HCT116 (cell line): ENCODE measurements around the gene ZDHHC3. TPM values are rescaled to one million over a fixed set of nuclear protein-coding genes. Genes with fewer than 3 reads are reported as not detected.

Source experiments
- ATAC-seq: fragments of 200-7000 bp; cut with Tn5 transposase; 2 replicates; pipeline ENCODE4 v1.9.1; 2020; ENCODE audit warnings: mild to moderate bottlenecking, moderate library complexity
- BruUV-seq: library from RNA; stranded (reverse); fragments of 400-500 nt; replicated peaks from 2 replicates; lab custom pipeline; 2021; lab: Mats Ljungman, UMichigan
- CTCF ChIA-PET: fragments of 300-600 bp; sonication (Branson Sonifier 250); formaldehyde crosslinking; loops from one replicate; lab custom pipeline; 2021; ENCODE audit warnings: antibody characterized with exemption; lab: Charles Lee
- POLR2A ChIA-PET: fragments of 300-600, 350-600 bp; sonication (Branson Sonifier 250); formaldehyde crosslinking; loops from one replicate; lab custom pipeline; 2021; ENCODE audit warnings: antibody characterized with exemption; lab: Charles Lee
- RAD21 ChIA-PET, 2 experiments: fragments of 300-600 bp; sonication (Branson Sonifier 250); formaldehyde crosslinking; loops; one replicate each; lab custom pipeline; 2023; ENCODE audit warnings: low total read pairs in 2 of 2; ENCODE audit not compliant: uncharacterized antibody in 2 of 2, unreplicated experiment in 2 of 2, low non-redundant PET in 1 of 2; lab: Charles Lee
- DNase-seq: peaks from one replicate; pipeline ENCODE4 v3.0.0-alpha.2; 2010; ENCODE audit warnings: low read depth, low spot score
- H2AFZ ChIP-seq: fragments of 200-600 bp; shearing (Covaris generic), sonication (generic); 2 replicates; pipeline ENCODE4 v1.6.1; 2017; ENCODE audit warnings: low read depth, mixed run types, mixed read lengths, antibody characterized with exemption, low read length; ENCODE audit not compliant: poor library complexity, severe bottlenecking
- H3K27ac ChIP-seq: 2 replicates; pipeline ENCODE4 v1.5.1; 2012; ENCODE audit warnings: low read depth, low read length
- H3K27me3 ChIP-seq: fragments of 200-600 bp; sonication (generic); 2 replicates; pipeline ENCODE4 v1.6.1; 2016; ENCODE audit warnings: mixed run types, low read length, mixed read lengths; ENCODE audit not compliant: insufficient read depth
- H3K36me3 ChIP-seq, 2 experiments: fragments of 200-500 bp in 1 of 2; fragments of 200-600 bp in 1 of 2; sonication (Bioruptor generic) in 1 of 2; sonication (generic) in 1 of 2; 2 replicates each; pipeline versions ENCODE4 v1.5.1 to v1.6.1; 2014 to 2016; ENCODE audit warnings: low read length in 2 of 2, inconsistent platforms in 1 of 2, mixed read lengths in 1 of 2, mixed run types in 1 of 2; ENCODE audit not compliant: insufficient read depth in 2 of 2, control insufficient read depth in 1 of 2
- H3K4me1 ChIP-seq, 2 experiments: fragments of 200-600 bp in 1 of 2; sonication (generic) in 1 of 2; 2 replicates each; pipeline versions ENCODE4 v1.5.1 to v1.6.1; 2012 to 2017; ENCODE audit warnings: low read length in 2 of 2, inconsistent platforms in 1 of 2, mild to moderate bottlenecking in 1 of 2, mixed read lengths in 1 of 2, mixed run types in 1 of 2, moderate library complexity in 1 of 2; ENCODE audit not compliant: insufficient read depth in 2 of 2, control insufficient read depth in 1 of 2
- H3K4me2 ChIP-seq: fragments of 200-600 bp; sonication (generic); 2 replicates; pipeline ENCODE4 v1.6.1; 2017; ENCODE audit warnings: mixed run types, low read length, mixed read lengths
- H3K4me3 ChIP-seq, 2 experiments: fragments of 200-600 bp in 1 of 2; sonication (generic) in 1 of 2; replicated peaks in 1 of 2; 2 replicates each; pipeline ENCODE4 v1.5.1; 2011 to 2016; ENCODE audit warnings: low read length in 2 of 2, control low read depth in 1 of 2, low read depth in 1 of 2, mild to moderate bottlenecking in 1 of 2, mixed read lengths in 1 of 2, mixed run types in 1 of 2
- H3K79me2 ChIP-seq: fragments of 200-600 bp; sonication (generic); 2 replicates; pipeline ENCODE4 v1.6.1; 2017; ENCODE audit warnings: mild to moderate bottlenecking, mixed run types, low read length, moderate library complexity, mixed read lengths; ENCODE audit not compliant: insufficient read depth
- H3K9ac ChIP-seq: fragments of 200-600 bp; sonication (generic); 2 replicates; pipeline ENCODE4 v1.6.1; 2016; ENCODE audit warnings: low read length, mixed read lengths
- H3K9me2 ChIP-seq: fragments of 200-600 bp; sonication (generic), shearing (Covaris generic); 2 replicates; pipeline ENCODE4 v1.6.1; 2017; ENCODE audit warnings: mixed run types, mild to moderate bottlenecking, moderate library complexity; ENCODE audit not compliant: insufficient read depth
- H3K9me3 ChIP-seq, 2 experiments: fragments of 200-500 bp in 1 of 2; fragments of 200-600 bp in 1 of 2; sonication (Bioruptor generic) in 1 of 2; sonication (generic) in 1 of 2; 2 replicates each; pipeline ENCODE4 v1.6.1; 2014 to 2017; ENCODE audit warnings: low read length in 2 of 2, mixed read lengths in 2 of 2, inconsistent platforms in 1 of 2, low read depth in 1 of 2, mild to moderate bottlenecking in 1 of 2, mixed run types in 1 of 2, moderate library complexity in 1 of 2; ENCODE audit not compliant: control insufficient read depth in 1 of 2, insufficient read depth in 1 of 2
- H4K20me1 ChIP-seq: fragments of 200-600 bp; sonication (generic), shearing (Covaris generic); 2 replicates; pipeline ENCODE4 v1.6.1; 2017; ENCODE audit warnings: mixed run types, mild to moderate bottlenecking, moderate library complexity; ENCODE audit not compliant: insufficient read depth
- CBX3 ChIP-seq: IDR thresholded peaks from 2 replicates; pipeline ENCODE4 v1.6.1; 2012; ENCODE audit warnings: low read depth
- EZH2 ChIP-seq: fragments of 200-600 bp; sonication (generic); IDR thresholded peaks from 2 replicates; pipeline ENCODE4 v1.6.1; 2017; ENCODE audit warnings: antibody characterized with exemption, mixed run types
- SRF ChIP-seq: IDR thresholded peaks from 2 replicates; pipeline ENCODE4 v1.6.1; 2012; ENCODE audit warnings: low read depth
- TCF7L2 ChIP-seq: IDR thresholded peaks from 2 replicates; pipeline ENCODE4 v1.7.0; 2011; ENCODE audit warnings: borderline replicate concordance, inconsistent platforms; ENCODE audit not compliant: insufficient read depth, insufficient read length; ENCODE audit errors: extremely low read depth
- intact Hi-C: fragments of 100-400 bp; cut with micrococcal nuclease; formaldehyde crosslinking; loops from 2 replicates; pipeline ENCODE4 v1.10.0; 2022
- total RNA-seq: library from RNA; stranded (reverse); gene quantifications from one replicate; pipeline ENCODE4 v1.2.1, GENCODE V29; 2021; ENCODE audit not compliant: unreplicated experiment

The ZDHHC3 gene
- total RNA-seq, 1 experiment from 2014 or later = 61.1 TPM

DNA sequence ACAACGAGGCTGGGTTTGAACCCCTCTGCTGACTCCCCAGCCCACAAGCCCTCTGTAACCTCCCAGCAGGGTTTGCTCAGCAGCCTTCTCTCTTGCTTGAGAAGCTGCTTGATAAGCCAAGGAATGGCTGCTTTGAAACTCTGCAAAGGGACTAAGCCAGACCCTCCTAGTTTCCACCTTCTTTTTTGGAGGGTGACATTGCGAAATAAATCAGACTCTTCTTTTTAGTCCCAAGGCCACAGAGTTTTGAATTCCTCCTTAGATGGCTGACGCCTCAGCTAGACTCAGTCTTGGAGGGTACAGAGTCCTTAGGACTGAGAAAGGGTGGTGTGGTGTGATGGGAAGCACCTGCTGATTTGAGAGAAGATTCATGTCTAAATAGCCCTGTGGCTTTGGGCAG is 100.4 kb downstream of the ZDHHC3 start:
- no peaks in the 10 kb centered on the region for H3K36me3 ChIP-seq
- H3K9me3 ChIP-seq = no peaks in the 10 kb centered on the region
- TF ChIP-seq TCF7L2 (no peak), SRF (no peak), CBX3 (no peak), EZH2 (no peak)
- intact Hi-C loops = no loop called here
- ChIA-PET CTCF (no interaction called here), RAD21 (no interaction called here), POLR2A (no interaction called here)
- H4K20me1 ChIP-seq = no peaks in the 10 kb centered on the region
- no peaks in the 10 kb centered on the region for H3K27me3 ChIP-seq
- H3K4me2 ChIP-seq = no peak overlapping the region
- no peak overlapping the region for H3K4me3 ChIP-seq
- H3K79me2 ChIP-seq = no peaks in the 10 kb centered on the region
- BruUV-seq = no TSS peak
- H3K9me2 ChIP-seq = no peaks in the 10 kb centered on the region
- DNase-seq = no peak
- no peak overlapping the region for H3K27ac ChIP-seq
- no peak overlapping the region for H2AFZ ChIP-seq
- H3K4me1 ChIP-seq = peaks cover 0 to 5% of the 10 kb centered on the region in 2 experiments; a peak in 1 of 4 replicates
- H3K9ac ChIP-seq = no peak overlapping the region
- ATAC-seq = no peak

Other genes with a start within 250 kb of the ZDHHC3 start
- gene ZNF501, start 246.5 kb downstream of the ZDHHC3 start, total RNA-seq = 0.12 TPM
- 32.2 TPM for gene KIAA1143, start 214.6 kb downstream of the ZDHHC3 start, total RNA-seq
- gene KIF15, start 214.4 kb downstream of the ZDHHC3 start, total RNA-seq = 20.9 TPM
- gene TMEM42, start 114.3 kb downstream of the ZDHHC3 start, total RNA-seq = 13.9 TPM
- gene TGM4, start 101.6 kb downstream of the ZDHHC3 start, total RNA-seq = not detected
- gene EXOSC7, start 70 bp upstream of the ZDHHC3 start, total RNA-seq = 72.6 TPM
- 0.57 TPM for gene CLEC3B, start 50.1 kb upstream of the ZDHHC3 start, total RNA-seq
- gene CDCP1, start 170.2 kb upstream of the ZDHHC3 start, total RNA-seq = 196 TPM